CD4-positive, alpha-beta T cell treated with Interleukin-6 at 100 ng/mL for 8 hours (primary cell): ENCODE data around the gene ANKFN1.

Experiments
- DNase-seq: peaks from one replicate; pipeline ENCODE4 v3.0.0-alpha.2; 2020; ENCODE audit warnings: mixed read lengths, low spot score

The ANKFN1 gene

GRCh38 chr17:56142781-56143180, 10.5 kb upstream of the ANKFN1 start:
- no peak for DNase-seq

GRCh38 chr17:56144223-56144622, 9.1 kb upstream of the ANKFN1 start:
- DNase-seq: no peak

GRCh38 chr17:56146534-56146933, 6.7 kb upstream of the ANKFN1 start:
- DNase-seq: no peak

- DNase-seq: no peak
Measured at GRCh38 chr17:56148333-56148732, 4.9 kb upstream of the ANKFN1 start.

GRCh38 chr17:56149266-56150036, 3.8 kb upstream of the ANKFN1 start:
- DNase-seq: no peak

- DNase-seq: no peak
Measured at GRCh38 chr17:56150649-56151048, 2.6 kb upstream of the ANKFN1 start.

GRCh38 chr17:56157845-56158244, 4.6 kb downstream of the ANKFN1 start:
- no peak for DNase-seq

- no peak for DNase-seq
Measured at GRCh38 chr17:56158344-56158743, 5.1 kb downstream of the ANKFN1 start.

- no peak for DNase-seq
Measured at GRCh38 chr17:56158915-56159825, 5.9 kb downstream of the ANKFN1 start.

- DNase-seq: no peak
Measured at GRCh38 chr17:56159826-56160380, 6.6 kb downstream of the ANKFN1 start.

- DNase-seq: no peak
Measured at GRCh38 chr17:56160422-56160821, 7.1 kb downstream of the ANKFN1 start.

GRCh38 chr17:56165072-56165641, 11.9 kb downstream of the ANKFN1 start:
- DNase-seq: no peak

GRCh38 chr17:56167491-56167890, 14.2 kb downstream of the ANKFN1 start:
- DNase-seq: no peak

GRCh38 chr17:56169621-56170020, 16.3 kb downstream of the ANKFN1 start:
- no peak for DNase-seq

GRCh38 chr17:56171186-56171959, 18.1 kb downstream of the ANKFN1 start:
- DNase-seq: no peak

- DNase-seq: no peak
Measured at GRCh38 chr17:56172517-56172982, 19.3 kb downstream of the ANKFN1 start.

- no peak for DNase-seq
Measured at GRCh38 chr17:56173026-56173425, 19.8 kb downstream of the ANKFN1 start.

GRCh38 chr17:56173958-56174835, 20.9 kb downstream of the ANKFN1 start:
- no peak for DNase-seq

- DNase-seq: no peak
Measured at GRCh38 chr17:56175299-56175955, 22.2 kb downstream of the ANKFN1 start.

- no peak for DNase-seq
Measured at GRCh38 chr17:56176091-56176490, 22.8 kb downstream of the ANKFN1 start.
